Endothelial cell of hepatic sinusoid (primary cell): ENCODE results near the gene POU6F1.
"Not testable (repeated sequence)": the region's sequence is repeated elsewhere in the genome, so short reads cannot be mapped to it uniquely, and the experiment has no call there.

Experiments
- in situ Hi-C: cut with HindIII; loops from 2 replicates; pipeline ENCODE4 v1.10.0; 2017; ENCODE audit warnings: low sequenced_read_pairs

Gene POU6F1

GRCh38 chr12:51217968-51218606, at the start of gene POU6F1:
TSS of gene POU6F1 (minus strand) at chr12:51218062. CDS start at chr12:51206836, 11,226 bp downstream.
- in situ Hi-C loops, result no loop called here

GRCh38 chr12:51265024-51265423, 47.2 kb upstream of the POU6F1 start:
- in situ Hi-C loops, result loop anchor here (5.0 kb wide), 1 partner anchor 77 kb away; no protein-coding TSS in a partner anchor

- in situ Hi-C loops, result no loop called here
These were observed 46.4 kb upstream of the POU6F1 start for GRCh38 chr12:51264297-51264696.

GRCh38 chr12:51263341-51263740, 45.5 kb upstream of the POU6F1 start:
- in situ Hi-C loops, result no loop called here

GRCh38 chr12:51262758-51263177, 44.9 kb upstream of the POU6F1 start:
- in situ Hi-C loops, result no loop called here

GRCh38 chr12:51259600-51259999, 41.7 kb upstream of the POU6F1 start:
- in situ Hi-C loops, result not testable (repeated sequence)

- in situ Hi-C loops, result no loop called here
These were observed 36.7 kb upstream of the POU6F1 start for GRCh38 chr12:51254536-51254935.

GRCh38 chr12:51253276-51253675, 35.4 kb upstream of the POU6F1 start:
- in situ Hi-C loops, result no loop called here

GRCh38 chr12:51247523-51248206, 29.8 kb upstream of the POU6F1 start:
- in situ Hi-C loops, result loop anchor here (10.0 kb wide), 1 partner anchor 63 kb away; no protein-coding TSS in a partner anchor

GRCh38 chr12:51246254-51246853, 28.5 kb upstream of the POU6F1 start:
- in situ Hi-C loops, result loop anchor here (10.0 kb wide), 1 partner anchor 62 kb away; no protein-coding TSS in a partner anchor

- in situ Hi-C loops, result loop anchor here (10.0 kb wide), 1 partner anchor 61 kb away; no protein-coding TSS in a partner anchor
These were observed 27.8 kb upstream of the POU6F1 start for GRCh38 chr12:51245476-51246253.

- in situ Hi-C loops, result loop anchor here (10.0 kb wide), 1 partner anchor 59 kb away; no protein-coding TSS in a partner anchor
These were observed 26.4 kb upstream of the POU6F1 start for GRCh38 chr12:51244269-51244668.

GRCh38 chr12:51242876-51243275, 25.0 kb upstream of the POU6F1 start:
- in situ Hi-C loops, result loop anchor here (10.0 kb wide), 1 partner anchor 58 kb away; no protein-coding TSS in a partner anchor

- in situ Hi-C loops, result loop anchor here (10.0 kb wide), 1 partner anchor 57 kb away; no protein-coding TSS in a partner anchor
These were observed 24.3 kb upstream of the POU6F1 start for GRCh38 chr12:51242120-51242519.

- in situ Hi-C loops, result loop anchor here (10.0 kb wide), 1 partner anchor 56 kb away; no protein-coding TSS in a partner anchor
These were observed 23.1 kb upstream of the POU6F1 start for GRCh38 chr12:51240971-51241370.

GRCh38 chr12:51238510-51239334, 20.9 kb upstream of the POU6F1 start, which contains the start of gene DAZAP2:
TSS of gene DAZAP2 (plus strand) at chr12:51238826. CDS start at chr12:51238908, 82 bp downstream.
- in situ Hi-C loops, result no loop called here

GRCh38 chr12:51238037-51238509, 20.2 kb upstream of the POU6F1 start:
- in situ Hi-C loops, result no loop called here

- in situ Hi-C loops, result no loop called here
These were observed 16.7 kb upstream of the POU6F1 start for GRCh38 chr12:51234530-51234929.

GRCh38 chr12:51232642-51233041, 14.8 kb upstream of the POU6F1 start:
- in situ Hi-C loops, result no loop called here
